Hepatocyte (in vitro differentiated cells): ENCODE data around the gene NGFR. TPM values are rescaled to one million over a fixed set of nuclear protein-coding genes. Genes with fewer than 3 reads are reported as not detected.

Experiments used
- DNase-seq: peaks from one replicate; pipeline ENCODE4 v3.0.0-alpha.2; 2016; ENCODE audit warnings: low spot score
- H2AFZ ChIP-seq: fragments of 200-600 bp; sonication (generic); 2 replicates; pipeline ENCODE4 v1.6.0; 2016; ENCODE audit warnings: antibody characterized with exemption, mild to moderate bottlenecking
- H3K27ac ChIP-seq: fragments of 200-600 bp; sonication (generic); 2 replicates; pipeline ENCODE4 v1.5.1; 2016; ENCODE audit warnings: mild to moderate bottlenecking
- H3K27me3 ChIP-seq: fragments of 200-600 bp; sonication (generic); 2 replicates; pipeline ENCODE4 v1.6.1; 2016
- H3K36me3 ChIP-seq: fragments of 200-600 bp; sonication (generic); replicated peaks from 2 replicates; pipeline ENCODE4 v1.5.1; 2016; ENCODE audit warnings: low read depth; ENCODE audit not compliant: insufficient read depth
- H3K4me1 ChIP-seq: fragments of 200-600 bp; sonication (generic); 2 replicates; pipeline ENCODE4 v1.5.1; 2016; ENCODE audit warnings: mild to moderate bottlenecking, moderate library complexity; ENCODE audit not compliant: insufficient read depth
- H3K4me2 ChIP-seq: fragments of 200-600 bp; sonication (generic); 2 replicates; pipeline ENCODE4 v1.6.0; 2016
- H3K4me3 ChIP-seq: fragments of 200-600 bp; sonication (generic); 2 replicates; pipeline ENCODE4 v1.5.1; 2016; ENCODE audit warnings: mild to moderate bottlenecking
- H3K79me2 ChIP-seq: fragments of 200-600 bp; sonication (generic); 2 replicates; pipeline ENCODE4 v1.6.0; 2017; ENCODE audit warnings: mild to moderate bottlenecking
- H3K9me2 ChIP-seq: fragments of 200-600 bp; sonication (generic); replicated peaks from 2 replicates; pipeline ENCODE4 v1.6.0; 2017; ENCODE audit warnings: mild to moderate bottlenecking; ENCODE audit not compliant: insufficient read depth
- H3K9me3 ChIP-seq: fragments of 200-600 bp; sonication (generic); 2 replicates; pipeline ENCODE4 v1.5.1; 2016; ENCODE audit warnings: low read depth, mild to moderate bottlenecking
- H4K20me1 ChIP-seq: fragments of 200-600 bp; sonication (generic); 2 replicates; pipeline ENCODE4 v1.6.0; 2016; ENCODE audit warnings: mild to moderate bottlenecking; ENCODE audit not compliant: insufficient read depth, poor library complexity, severe bottlenecking
- EZH2 ChIP-seq: fragments of 200-600 bp; sonication (generic); IDR thresholded peaks from 2 replicates; pipeline ENCODE4 v1.6.1; 2016; ENCODE audit warnings: antibody characterized with exemption, mild to moderate bottlenecking, borderline replicate concordance
- EZH2phosphoT487 ChIP-seq: fragments of 200-600 bp; sonication (generic); IDR thresholded peaks from one replicate; pipeline ENCODE4 v1.6.1; 2018; ENCODE audit warnings: antibody characterized with exemption, mild to moderate bottlenecking, low read depth, moderate library complexity; ENCODE audit not compliant: unreplicated experiment, severe bottlenecking
- WGBS: methylation state at CpG from one replicate; pipeline ENCODE4 v1.1.6; 2016; ENCODE audit warnings: low lambda C conversion rate; ENCODE audit errors: missing lambda C conversion rate; 5-methylcytosine and 5-hydroxymethylcytosine counted together
- polyA plus RNA-seq: library from polyadenylated mRNA; unstranded; fragments of >200 nt; fragmentation: Nextera tagmentation; extraction: Ambion mirVana; gene quantifications from 2 replicates; pipeline ENCODE4 v1.2.1, GENCODE V29; 2016
- total RNA-seq: library from RNA; depleted of rRNA; stranded (reverse); fragments of >200 nt; gene quantifications from 2 replicates; pipeline ENCODE4 v1.2.3, GENCODE V29; 2014
- TF ChIP-seq, protein P1 (sequence below): fragments of 200-600 bp; sonication (generic); IDR thresholded peaks from 2 replicates; pipeline ENCODE4 v1.5.1; 2016; ENCODE audit warnings: antibody characterized with exemption, mild to moderate bottlenecking; ENCODE audit not compliant: poor library complexity

The NGFR gene
- total and polyA plus RNA-seq, 2 experiments from 2014 or later = 3.6 to 5.6 TPM

GRCh38 chr17:49457564-49458535 lies 37.2 kb upstream of the NGFR start:
- no peaks in the 10 kb centered on the region for H4K20me1 ChIP-seq
- no peaks in the 10 kb centered on the region for H3K9me2 ChIP-seq
- no peak overlapping the region for H3K27ac ChIP-seq
- H3K79me2 ChIP-seq = no peaks in the 10 kb centered on the region
- no peak overlapping the region for H3K4me2 ChIP-seq
- H3K9me3 ChIP-seq = no peaks in the 10 kb centered on the region
- TF ChIP-seq, protein P1, sequence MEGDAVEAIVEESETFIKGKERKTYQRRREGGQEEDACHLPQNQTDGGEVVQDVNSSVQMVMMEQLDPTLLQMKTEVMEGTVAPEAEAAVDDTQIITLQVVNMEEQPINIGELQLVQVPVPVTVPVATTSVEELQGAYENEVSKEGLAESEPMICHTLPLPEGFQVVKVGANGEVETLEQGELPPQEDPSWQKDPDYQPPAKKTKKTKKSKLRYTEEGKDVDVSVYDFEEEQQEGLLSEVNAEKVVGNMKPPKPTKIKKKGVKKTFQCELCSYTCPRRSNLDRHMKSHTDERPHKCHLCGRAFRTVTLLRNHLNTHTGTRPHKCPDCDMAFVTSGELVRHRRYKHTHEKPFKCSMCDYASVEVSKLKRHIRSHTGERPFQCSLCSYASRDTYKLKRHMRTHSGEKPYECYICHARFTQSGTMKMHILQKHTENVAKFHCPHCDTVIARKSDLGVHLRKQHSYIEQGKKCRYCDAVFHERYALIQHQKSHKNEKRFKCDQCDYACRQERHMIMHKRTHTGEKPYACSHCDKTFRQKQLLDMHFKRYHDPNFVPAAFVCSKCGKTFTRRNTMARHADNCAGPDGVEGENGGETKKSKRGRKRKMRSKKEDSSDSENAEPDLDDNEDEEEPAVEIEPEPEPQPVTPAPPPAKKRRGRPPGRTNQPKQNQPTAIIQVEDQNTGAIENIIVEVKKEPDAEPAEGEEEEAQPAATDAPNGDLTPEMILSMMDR = no peak
- TF ChIP-seq EZH2phosphoT487 (no peak), EZH2 (no peak)
- peaks cover 10% of the 10 kb centered on the region for H3K4me1 ChIP-seq
- H2AFZ ChIP-seq = no peak overlapping the region
- DNase-seq = no peak
- 65% methylated on average over 15 of the region's 15 CpGs for WGBS
- peaks cover 24% of the 10 kb centered on the region for H3K27me3 ChIP-seq
- no peaks in the 10 kb centered on the region for H3K36me3 ChIP-seq
- no peak overlapping the region for H3K4me3 ChIP-seq

- Histone ChIP-seq H3K9me2 (no peaks in the 10 kb centered on the region), H3K4me2 (no peak overlapping the region), H3K9me3 (no peaks in the 10 kb centered on the region), H4K20me1 (no peaks in the 10 kb centered on the region), H3K36me3 (no peaks in the 10 kb centered on the region), H3K27ac (no peak overlapping the region), H3K4me1 (peaks cover 10% of the 10 kb centered on the region), H3K4me3 (no peak overlapping the region), H3K79me2 (no peaks in the 10 kb centered on the region), H3K27me3 (peaks cover 24% of the 10 kb centered on the region), H2AFZ (no peak overlapping the region)
- DNase-seq = no peak
- 51% methylated on average over 7 of the region's 7 CpGs for WGBS
- TF ChIP-seq, protein P1 = no peak
- TF ChIP-seq EZH2 (no peak), EZH2phosphoT487 (no peak)
Measured at GRCh38 chr17:49459401-49459984, 35.6 kb upstream of the NGFR start.

GRCh38 chr17:49460401-49460800 lies 34.7 kb upstream of the NGFR start:
- H3K9me2 ChIP-seq = no peaks in the 10 kb centered on the region
- no peak for TF ChIP-seq EZH2
- TF ChIP-seq, protein P1 = no peak
- TF ChIP-seq EZH2phosphoT487 = no peak
- no peaks in the 10 kb centered on the region for H3K79me2 ChIP-seq
- no peaks in the 10 kb centered on the region for H4K20me1 ChIP-seq
- no peak overlapping the region for H3K27ac ChIP-seq
- H3K4me3 ChIP-seq = no peak overlapping the region
- no peak for DNase-seq
- H3K9me3 ChIP-seq = no peaks in the 10 kb centered on the region
- peaks cover 10% of the 10 kb centered on the region for H3K4me1 ChIP-seq
- H3K36me3 ChIP-seq = no peaks in the 10 kb centered on the region
- H3K4me2 ChIP-seq = no peak overlapping the region
- 77% methylated on average over 7 of the region's 7 CpGs for WGBS
- H2AFZ ChIP-seq = no peak overlapping the region
- H3K27me3 ChIP-seq = peaks cover 24% of the 10 kb centered on the region
